ENCODE measurements around the gene WDFY4. TPM values are rescaled to one million over a fixed set of nuclear protein-coding genes. Genes with fewer than 3 reads are reported as not detected.

Gene WDFY4
- total and polyA plus RNA-seq, 2 experiments from 2014 or later, result 0.14 TPM; not detected in 1

GRCh38 chr10:48901319-48901718 is 216.6 kb downstream of the WDFY4 start:
- Mint-ChIP-seq H3K4me1 (peaks cover under 1% of the 10 kb centered on the region; the same call in 2 of the 3 replicates), H3K36me3 (ENCODE audit: low read depth) (no peaks in the 10 kb centered on the region), H3K27ac (no peak overlapping the region), H3K27me3 (ENCODE audit: insufficient read depth, low read depth, poor library complexity) (peaks cover 2% of the 10 kb centered on the region), H3K9me3 (no peaks in the 10 kb centered on the region), H3K4me3 (no peak overlapping the region)
- no peak for ATAC-seq
- H3K9me2 ChIP-seq (ENCODE audit: insufficient read depth), result no peaks in the 10 kb centered on the region
- no peaks in the 10 kb centered on the region for H4K20me1 ChIP-seq (replicated peaks; ENCODE audit: insufficient read depth)
- H3K27me3 ChIP-seq (ENCODE audit: insufficient read depth), result no peaks in the 10 kb centered on the region
- H2AFZ ChIP-seq, result no peak overlapping the region
- no peak overlapping the region for H3K4me3 ChIP-seq
- H3K27ac ChIP-seq (ENCODE audit: low read depth), result no peak overlapping the region
- H3K4me1 ChIP-seq (ENCODE audit: insufficient read depth), result no peaks in the 10 kb centered on the region
- H3K4me2 ChIP-seq, result no peak overlapping the region
- no peak for DNase-seq (ENCODE audit: low spot score)
- H3K36me3 ChIP-seq (ENCODE audit: insufficient read depth), result no peaks in the 10 kb centered on the region
- TF ChIP-seq CREB1 (CRISPR knock-in tag; IDR thresholded peaks at IDR 0.05; ENCODE audit: low read depth) (no peak), STAT1 (IDR thresholded peaks at IDR 0.05; ENCODE audit: unreplicated experiment) (no peak), EZH2phosphoT487 (IDR thresholded peaks at IDR 0.05; ENCODE audit: unreplicated experiment) (no peak), ETS1 (IDR thresholded peaks at IDR 0.05) (no peak), POLR2AphosphoS5 (IDR thresholded peaks at IDR 0.05; ENCODE audit: low read depth) (no peak), ZNF114 (CRISPR knock-in tag; IDR thresholded peaks at IDR 0.05) (no peak), CTCF (conservative IDR thresholded peaks at IDR 0.05; ENCODE audit: low read depth in 2 of 2) (no peak), NANOG (IDR thresholded peaks at IDR 0.05; ENCODE audit: borderline replicate concordance) (no peak), EZH2 (IDR thresholded peaks at IDR 0.05; ENCODE audit: low read depth, unreplicated experiment) (no peak), ZNF331 (CRISPR knock-in tag; IDR thresholded peaks at IDR 0.05; ENCODE audit: low read depth) (no peak), JUNB (IDR thresholded peaks at IDR 0.05; ENCODE audit: unreplicated experiment) (no peak)
- TF ChIP-seq, protein P1, sequence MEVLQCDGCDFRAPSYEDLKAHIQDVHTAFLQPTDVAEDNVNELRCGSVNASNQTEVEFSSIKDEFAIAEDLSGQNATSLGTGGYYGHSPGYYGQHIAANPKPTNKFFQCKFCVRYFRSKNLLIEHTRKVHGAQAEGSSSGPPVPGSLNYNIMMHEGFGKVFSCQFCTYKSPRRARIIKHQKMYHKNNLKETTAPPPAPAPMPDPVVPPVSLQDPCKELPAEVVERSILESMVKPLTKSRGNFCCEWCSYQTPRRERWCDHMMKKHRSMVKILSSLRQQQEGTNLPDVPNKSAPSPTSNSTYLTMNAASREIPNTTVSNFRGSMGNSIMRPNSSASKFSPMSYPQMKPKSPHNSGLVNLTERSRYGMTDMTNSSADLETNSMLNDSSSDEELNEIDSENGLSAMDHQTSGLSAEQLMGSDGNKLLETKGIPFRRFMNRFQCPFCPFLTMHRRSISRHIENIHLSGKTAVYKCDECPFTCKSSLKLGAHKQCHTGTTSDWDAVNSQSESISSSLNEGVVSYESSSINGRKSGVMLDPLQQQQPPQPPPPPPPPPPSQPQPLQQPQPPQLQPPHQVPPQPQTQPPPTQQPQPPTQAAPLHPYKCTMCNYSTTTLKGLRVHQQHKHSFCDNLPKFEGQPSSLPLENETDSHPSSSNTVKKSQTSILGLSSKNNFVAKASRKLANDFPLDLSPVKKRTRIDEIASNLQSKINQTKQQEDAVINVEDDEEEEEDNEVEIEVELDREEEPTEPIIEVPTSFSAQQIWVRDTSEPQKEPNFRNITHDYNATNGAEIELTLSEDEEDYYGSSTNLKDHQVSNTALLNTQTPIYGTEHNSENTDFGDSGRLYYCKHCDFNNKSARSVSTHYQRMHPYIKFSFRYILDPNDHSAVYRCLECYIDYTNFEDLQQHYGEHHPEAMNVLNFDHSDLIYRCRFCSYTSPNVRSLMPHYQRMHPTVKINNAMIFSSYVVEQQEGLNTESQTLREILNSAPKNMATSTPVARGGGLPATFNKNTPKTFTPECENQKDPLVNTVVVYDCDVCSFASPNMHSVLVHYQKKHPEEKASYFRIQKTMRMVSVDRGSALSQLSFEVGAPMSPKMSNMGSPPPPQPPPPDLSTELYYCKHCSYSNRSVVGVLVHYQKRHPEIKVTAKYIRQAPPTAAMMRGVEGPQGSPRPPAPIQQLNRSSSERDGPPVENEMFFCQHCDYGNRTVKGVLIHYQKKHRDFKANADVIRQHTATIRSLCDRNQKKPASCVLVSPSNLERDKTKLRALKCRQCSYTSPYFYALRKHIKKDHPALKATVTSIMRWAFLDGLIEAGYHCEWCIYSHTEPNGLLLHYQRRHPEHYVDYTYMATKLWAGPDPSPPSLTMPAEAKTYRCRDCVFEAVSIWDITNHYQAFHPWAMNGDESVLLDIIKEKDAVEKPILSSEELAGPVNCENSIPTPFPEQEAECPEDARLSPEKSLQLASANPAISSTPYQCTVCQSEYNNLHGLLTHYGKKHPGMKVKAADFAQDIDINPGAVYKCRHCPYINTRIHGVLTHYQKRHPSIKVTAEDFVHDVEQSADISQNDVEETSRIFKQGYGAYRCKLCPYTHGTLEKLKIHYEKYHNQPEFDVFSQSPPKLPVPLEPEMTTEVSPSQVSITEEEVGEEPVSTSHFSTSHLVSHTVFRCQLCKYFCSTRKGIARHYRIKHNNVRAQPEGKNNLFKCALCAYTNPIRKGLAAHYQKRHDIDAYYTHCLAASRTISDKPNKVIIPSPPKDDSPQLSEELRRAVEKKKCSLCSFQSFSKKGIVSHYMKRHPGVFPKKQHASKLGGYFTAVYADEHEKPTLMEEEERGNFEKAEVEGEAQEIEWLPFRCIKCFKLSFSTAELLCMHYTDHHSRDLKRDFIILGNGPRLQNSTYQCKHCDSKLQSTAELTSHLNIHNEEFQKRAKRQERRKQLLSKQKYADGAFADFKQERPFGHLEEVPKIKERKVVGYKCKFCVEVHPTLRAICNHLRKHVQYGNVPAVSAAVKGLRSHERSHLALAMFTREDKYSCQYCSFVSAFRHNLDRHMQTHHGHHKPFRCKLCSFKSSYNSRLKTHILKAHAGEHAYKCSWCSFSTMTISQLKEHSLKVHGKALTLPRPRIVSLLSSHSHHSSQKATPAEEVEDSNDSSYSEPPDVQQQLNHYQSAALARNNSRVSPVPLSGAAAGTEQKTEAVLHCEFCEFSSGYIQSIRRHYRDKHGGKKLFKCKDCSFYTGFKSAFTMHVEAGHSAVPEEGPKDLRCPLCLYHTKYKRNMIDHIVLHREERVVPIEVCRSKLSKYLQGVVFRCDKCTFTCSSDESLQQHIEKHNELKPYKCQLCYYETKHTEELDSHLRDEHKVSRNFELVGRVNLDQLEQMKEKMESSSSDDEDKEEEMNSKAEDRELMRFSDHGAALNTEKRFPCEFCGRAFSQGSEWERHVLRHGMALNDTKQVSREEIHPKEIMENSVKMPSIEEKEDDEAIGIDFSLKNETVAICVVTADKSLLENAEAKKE (CRISPR knock-in tag; IDR thresholded peaks at IDR 0.05), result no peak
- TF ChIP-seq, protein P2, sequence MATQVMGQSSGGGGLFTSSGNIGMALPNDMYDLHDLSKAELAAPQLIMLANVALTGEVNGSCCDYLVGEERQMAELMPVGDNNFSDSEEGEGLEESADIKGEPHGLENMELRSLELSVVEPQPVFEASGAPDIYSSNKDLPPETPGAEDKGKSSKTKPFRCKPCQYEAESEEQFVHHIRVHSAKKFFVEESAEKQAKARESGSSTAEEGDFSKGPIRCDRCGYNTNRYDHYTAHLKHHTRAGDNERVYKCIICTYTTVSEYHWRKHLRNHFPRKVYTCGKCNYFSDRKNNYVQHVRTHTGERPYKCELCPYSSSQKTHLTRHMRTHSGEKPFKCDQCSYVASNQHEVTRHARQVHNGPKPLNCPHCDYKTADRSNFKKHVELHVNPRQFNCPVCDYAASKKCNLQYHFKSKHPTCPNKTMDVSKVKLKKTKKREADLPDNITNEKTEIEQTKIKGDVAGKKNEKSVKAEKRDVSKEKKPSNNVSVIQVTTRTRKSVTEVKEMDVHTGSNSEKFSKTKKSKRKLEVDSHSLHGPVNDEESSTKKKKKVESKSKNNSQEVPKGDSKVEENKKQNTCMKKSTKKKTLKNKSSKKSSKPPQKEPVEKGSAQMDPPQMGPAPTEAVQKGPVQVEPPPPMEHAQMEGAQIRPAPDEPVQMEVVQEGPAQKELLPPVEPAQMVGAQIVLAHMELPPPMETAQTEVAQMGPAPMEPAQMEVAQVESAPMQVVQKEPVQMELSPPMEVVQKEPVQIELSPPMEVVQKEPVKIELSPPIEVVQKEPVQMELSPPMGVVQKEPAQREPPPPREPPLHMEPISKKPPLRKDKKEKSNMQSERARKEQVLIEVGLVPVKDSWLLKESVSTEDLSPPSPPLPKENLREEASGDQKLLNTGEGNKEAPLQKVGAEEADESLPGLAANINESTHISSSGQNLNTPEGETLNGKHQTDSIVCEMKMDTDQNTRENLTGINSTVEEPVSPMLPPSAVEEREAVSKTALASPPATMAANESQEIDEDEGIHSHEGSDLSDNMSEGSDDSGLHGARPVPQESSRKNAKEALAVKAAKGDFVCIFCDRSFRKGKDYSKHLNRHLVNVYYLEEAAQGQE (IDR thresholded peaks at IDR 0.05; ENCODE audit: unreplicated experiment), result no peak
- no peaks in the 10 kb centered on the region for H3F3A ChIP-seq (replicated peaks; ENCODE audit: low read depth)
- no peaks in the 10 kb centered on the region for H3K79me2 ChIP-seq (replicated peaks; ENCODE audit: insufficient read depth)
